Peyer's patch (tissue), 4 donors: Measurements from ENCODE around the gene LRRC1.

Source experiments
- CTCF ChIP-seq, 6 experiments: fragments of 450-650 bp in 4 of 6; fragments of 200-600 bp in 2 of 6; sonication (generic) in 1 of 6; IDR thresholded peaks; one replicate each; pipeline ENCODE4 v1.5.1; 2017 to 2019; ENCODE audit warnings: antibody characterized with exemption in 6 of 6, mild to moderate bottlenecking in 3 of 6, moderate library complexity in 1 of 6
- POLR2A ChIP-seq, 2 donors: fragments of 450-650 bp; IDR thresholded peaks; one replicate each; pipeline ENCODE4 v1.5.1; 2017; ENCODE audit warnings: antibody characterized with exemption in 2 of 2, mild to moderate bottlenecking in 2 of 2, moderate library complexity in 2 of 2

- TF ChIP-seq CTCF (IDR thresholded peaks at IDR 0.05), result no peak
- no peak for TF ChIP-seq POLR2A (IDR thresholded peaks at IDR 0.05)
Measured at GRCh38 chr6:53770780-53771249, 24.0 kb upstream of the LRRC1 start.
